Measurements from ENCODE around the gene AMFR. TPM values are rescaled to one million over a fixed set of nuclear protein-coding genes. Genes with fewer than 3 reads are reported as not detected.

The AMFR gene
- total and polyA plus RNA-seq, 10 donors: 48.1 to 249 (median 99.3) TPM

DNA sequence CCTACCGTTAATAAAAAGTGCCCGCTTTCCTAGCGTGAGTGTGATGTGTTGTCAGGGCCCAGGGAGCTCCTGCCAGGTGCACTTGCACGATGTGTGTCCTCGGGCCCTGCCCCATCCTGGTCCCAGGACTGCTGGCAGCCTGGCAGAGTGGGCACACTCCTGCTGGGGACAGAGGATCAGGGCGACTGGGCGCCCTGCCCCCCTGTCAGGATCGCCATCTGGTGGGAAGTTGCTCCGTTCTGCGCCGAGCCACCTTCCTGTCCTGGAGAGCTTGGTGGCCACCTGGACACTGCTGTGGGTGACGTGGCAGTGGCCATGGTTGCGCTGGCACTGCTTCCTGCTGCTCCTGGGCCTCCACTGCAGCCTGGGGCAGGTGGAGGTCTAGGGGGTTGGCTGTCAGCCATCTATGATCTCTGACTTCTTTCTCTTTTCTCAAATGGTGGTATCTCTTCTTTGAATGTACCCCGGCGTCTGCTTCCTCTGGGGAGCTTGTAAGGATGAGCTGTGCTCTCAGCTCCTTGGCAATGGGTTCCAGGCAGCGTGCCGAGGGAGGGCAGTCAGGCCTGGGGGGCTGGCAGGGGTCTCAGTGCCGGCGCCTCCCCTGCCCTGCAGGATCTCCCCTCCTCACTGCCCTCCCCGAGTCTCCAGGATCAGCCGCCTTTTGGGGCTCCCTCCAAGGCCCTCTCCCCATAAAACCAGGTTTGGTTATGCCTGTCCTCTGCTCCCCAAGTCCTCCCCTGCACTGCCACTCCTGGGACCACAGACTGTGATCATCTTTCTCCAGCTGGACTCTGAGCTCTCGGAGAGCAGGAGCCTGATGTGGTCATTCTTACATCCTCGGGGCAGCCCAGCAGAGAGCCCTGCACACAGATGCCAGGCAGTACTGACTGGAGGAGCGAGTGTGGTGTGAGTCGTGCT lies 76.9 kb downstream of the AMFR start:
- H3K27me3 ChIP-seq (replicated peaks in 1 of 7): no peaks in the 10 kb centered on the region
- no peak for TF ChIP-seq POLR2AphosphoS5 (IDR thresholded peaks at IDR 0.05)
- no peak for TF ChIP-seq POLR2A (IDR thresholded peaks at IDR 0.05)
- TF ChIP-seq, protein P1, sequence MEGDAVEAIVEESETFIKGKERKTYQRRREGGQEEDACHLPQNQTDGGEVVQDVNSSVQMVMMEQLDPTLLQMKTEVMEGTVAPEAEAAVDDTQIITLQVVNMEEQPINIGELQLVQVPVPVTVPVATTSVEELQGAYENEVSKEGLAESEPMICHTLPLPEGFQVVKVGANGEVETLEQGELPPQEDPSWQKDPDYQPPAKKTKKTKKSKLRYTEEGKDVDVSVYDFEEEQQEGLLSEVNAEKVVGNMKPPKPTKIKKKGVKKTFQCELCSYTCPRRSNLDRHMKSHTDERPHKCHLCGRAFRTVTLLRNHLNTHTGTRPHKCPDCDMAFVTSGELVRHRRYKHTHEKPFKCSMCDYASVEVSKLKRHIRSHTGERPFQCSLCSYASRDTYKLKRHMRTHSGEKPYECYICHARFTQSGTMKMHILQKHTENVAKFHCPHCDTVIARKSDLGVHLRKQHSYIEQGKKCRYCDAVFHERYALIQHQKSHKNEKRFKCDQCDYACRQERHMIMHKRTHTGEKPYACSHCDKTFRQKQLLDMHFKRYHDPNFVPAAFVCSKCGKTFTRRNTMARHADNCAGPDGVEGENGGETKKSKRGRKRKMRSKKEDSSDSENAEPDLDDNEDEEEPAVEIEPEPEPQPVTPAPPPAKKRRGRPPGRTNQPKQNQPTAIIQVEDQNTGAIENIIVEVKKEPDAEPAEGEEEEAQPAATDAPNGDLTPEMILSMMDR (IDR thresholded peaks at IDR 0.05 in 8 of 11, conservative IDR thresholded peaks at IDR 0.05 in 3 of 11): no peak
- H3K9me3 ChIP-seq: no peaks in the 10 kb centered on the region
- intact Hi-C loops (cut with DNase I; ENCODE audit: low total_unique reads): no loop called here
- H3K4me1 ChIP-seq: no peaks in the 10 kb centered on the region
- H3K4me3 ChIP-seq: no peak overlapping the region
- H3K36me3 ChIP-seq: no peaks in the 10 kb centered on the region
- no peak overlapping the region for H3K27ac ChIP-seq
- DNase-seq: peak; percentile 64
- 84 to 93% (median 87%) methylated on average over 18 to 25 of the region's 25 CpGs for WGBS, 5 donors

DNA sequence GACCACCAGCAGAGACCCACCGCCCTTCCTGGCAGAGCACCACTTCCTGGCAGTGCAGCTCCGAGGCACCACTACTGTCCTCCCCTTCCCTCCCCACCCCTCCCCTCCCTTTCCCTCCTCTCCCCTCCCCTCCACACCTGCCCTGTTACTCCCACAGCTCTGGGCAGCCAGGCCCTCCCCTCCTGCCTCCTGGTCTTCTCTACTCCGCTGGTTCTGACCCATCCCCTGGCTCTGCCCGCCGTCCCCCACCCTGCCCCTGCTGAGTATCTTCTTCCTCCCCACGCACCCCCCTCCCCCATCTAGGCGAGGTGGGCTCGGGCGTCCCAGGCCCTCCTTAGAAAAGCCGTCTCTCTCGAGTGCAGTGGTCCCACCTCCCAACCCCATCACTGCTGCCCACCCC lies 77.7 kb downstream of the AMFR start:
- Histone ChIP-seq H3K4me3 (no peak overlapping the region), H3K27ac (no peak overlapping the region), H3K36me3 (no peaks in the 10 kb centered on the region), H3K27me3 (replicated peaks in 1 of 7) (no peaks in the 10 kb centered on the region), H3K9me3 (no peaks in the 10 kb centered on the region), H3K4me1 (no peaks in the 10 kb centered on the region)
- TF ChIP-seq POLR2AphosphoS5 (IDR thresholded peaks at IDR 0.05): no peak
- TF ChIP-seq, protein P1 (IDR thresholded peaks at IDR 0.05 in 8 of 11, conservative IDR thresholded peaks at IDR 0.05 in 3 of 11): no peak
- no peak for TF ChIP-seq POLR2A (IDR thresholded peaks at IDR 0.05)
- intact Hi-C loops (cut with DNase I; ENCODE audit: low total_unique reads): no loop called here
- WGBS, 5 donors: 69 to 85% (median 76%) methylated on average over 10 to 11 of the region's 11 CpGs
- peak; percentile 51 for DNase-seq

DNA sequence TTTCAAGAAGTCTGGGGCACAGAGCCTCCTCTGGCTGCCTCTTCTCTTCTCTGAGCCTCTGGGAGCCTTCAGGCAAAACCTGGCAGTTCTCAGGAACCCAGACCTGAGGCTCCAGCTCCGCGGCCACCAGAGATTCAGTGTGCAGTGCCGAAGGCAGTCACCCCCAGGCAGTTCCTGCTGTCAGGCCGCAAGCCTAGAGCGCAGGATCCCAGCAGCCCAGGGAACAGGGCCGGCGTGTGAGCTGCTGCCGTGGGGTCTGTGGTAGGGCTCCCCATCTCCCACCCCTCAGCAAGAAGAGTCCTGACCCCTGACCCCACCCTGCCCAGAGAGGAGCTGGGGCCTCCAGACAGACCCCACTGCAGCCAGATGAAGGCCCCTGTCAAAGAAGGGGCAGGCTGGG lies 78.2 kb downstream of the AMFR start:
- intact Hi-C loops (cut with DNase I; ENCODE audit: low total_unique reads): no loop called here
- WGBS, 5 donors: 77 to 95% (median 90%) methylated on average over 5 to 8 of the region's 8 CpGs
- no peaks in the 10 kb centered on the region for H3K36me3 ChIP-seq
- no peaks in the 10 kb centered on the region for H3K9me3 ChIP-seq
- H3K27ac ChIP-seq: no peak overlapping the region
- peak; percentile 59 for DNase-seq
- H3K27me3 ChIP-seq (replicated peaks in 1 of 7): no peaks in the 10 kb centered on the region
- H3K4me1 ChIP-seq: no peaks in the 10 kb centered on the region
- no peak overlapping the region for H3K4me3 ChIP-seq
- no peak for TF ChIP-seq POLR2AphosphoS5 (IDR thresholded peaks at IDR 0.05)
- no peak for TF ChIP-seq POLR2A (IDR thresholded peaks at IDR 0.05)
- TF ChIP-seq, protein P1 (IDR thresholded peaks at IDR 0.05 in 8 of 11, conservative IDR thresholded peaks at IDR 0.05 in 3 of 11): no peak

DNA sequence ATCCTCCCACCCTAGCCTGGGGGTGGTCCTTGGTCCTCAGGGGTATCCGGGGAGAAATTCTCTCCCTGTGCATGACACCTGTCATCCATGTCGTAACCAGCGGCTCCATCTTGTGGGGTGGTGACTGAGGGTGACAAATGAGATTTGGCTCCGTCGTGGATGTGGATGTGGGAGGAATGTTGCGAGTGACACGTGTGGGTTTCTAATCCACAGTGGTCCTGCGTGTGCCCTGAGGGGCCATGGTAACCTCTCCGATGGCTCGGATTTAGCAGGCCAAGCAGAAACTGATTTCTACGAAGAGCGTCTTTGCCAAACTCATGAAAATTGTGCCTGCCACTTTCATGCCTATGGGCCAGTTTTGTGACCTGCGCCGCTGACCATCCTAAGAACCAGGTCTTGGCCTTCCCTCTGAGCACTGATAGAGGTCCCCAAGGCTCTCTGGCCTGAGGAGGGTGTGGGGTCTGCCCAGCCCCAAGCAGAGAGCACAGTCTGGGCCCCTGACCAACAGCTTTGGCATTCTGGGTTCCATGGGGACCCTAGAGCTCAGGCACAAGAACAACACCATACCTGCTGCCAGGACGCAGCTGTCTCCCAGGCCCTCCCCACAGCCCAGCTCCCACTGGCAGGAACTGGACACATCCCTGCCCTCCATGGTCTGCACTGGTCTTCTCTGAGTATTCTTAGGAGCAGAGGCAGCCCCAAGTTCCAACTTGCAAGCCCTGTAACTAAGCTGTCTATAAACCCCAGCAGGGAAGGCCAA lies 79.0 kb downstream of the AMFR start:
- no peak for TF ChIP-seq POLR2AphosphoS5 (IDR thresholded peaks at IDR 0.05)
- H3K27ac ChIP-seq: no peak overlapping the region
- H3K9me3 ChIP-seq: no peaks in the 10 kb centered on the region
- H3K36me3 ChIP-seq: no peaks in the 10 kb centered on the region
- 92 to 94% (median 93%) methylated on average over 13 to 15 of the region's 15 CpGs for WGBS, 5 donors
- H3K4me3 ChIP-seq: no peak overlapping the region
- no peaks in the 10 kb centered on the region for H3K27me3 ChIP-seq (replicated peaks in 1 of 7)
- peak; percentile 58 for DNase-seq
- no peaks in the 10 kb centered on the region for H3K4me1 ChIP-seq
- intact Hi-C loops (cut with DNase I; ENCODE audit: low total_unique reads): no loop called here

Measured in spleen (tissue), 11 donors.